ENCODE data around the gene FBXL3. TPM values are rescaled to one million over a fixed set of nuclear protein-coding genes. Genes with fewer than 3 reads are reported as not detected.

FBXL3 gene, protein sequence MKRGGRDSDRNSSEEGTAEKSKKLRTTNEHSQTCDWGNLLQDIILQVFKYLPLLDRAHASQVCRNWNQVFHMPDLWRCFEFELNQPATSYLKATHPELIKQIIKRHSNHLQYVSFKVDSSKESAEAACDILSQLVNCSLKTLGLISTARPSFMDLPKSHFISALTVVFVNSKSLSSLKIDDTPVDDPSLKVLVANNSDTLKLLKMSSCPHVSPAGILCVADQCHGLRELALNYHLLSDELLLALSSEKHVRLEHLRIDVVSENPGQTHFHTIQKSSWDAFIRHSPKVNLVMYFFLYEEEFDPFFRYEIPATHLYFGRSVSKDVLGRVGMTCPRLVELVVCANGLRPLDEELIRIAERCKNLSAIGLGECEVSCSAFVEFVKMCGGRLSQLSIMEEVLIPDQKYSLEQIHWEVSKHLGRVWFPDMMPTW
- 10 to 100 TPM; 26.1 to 35.5 TPM for total RNA-seq

DNA sequence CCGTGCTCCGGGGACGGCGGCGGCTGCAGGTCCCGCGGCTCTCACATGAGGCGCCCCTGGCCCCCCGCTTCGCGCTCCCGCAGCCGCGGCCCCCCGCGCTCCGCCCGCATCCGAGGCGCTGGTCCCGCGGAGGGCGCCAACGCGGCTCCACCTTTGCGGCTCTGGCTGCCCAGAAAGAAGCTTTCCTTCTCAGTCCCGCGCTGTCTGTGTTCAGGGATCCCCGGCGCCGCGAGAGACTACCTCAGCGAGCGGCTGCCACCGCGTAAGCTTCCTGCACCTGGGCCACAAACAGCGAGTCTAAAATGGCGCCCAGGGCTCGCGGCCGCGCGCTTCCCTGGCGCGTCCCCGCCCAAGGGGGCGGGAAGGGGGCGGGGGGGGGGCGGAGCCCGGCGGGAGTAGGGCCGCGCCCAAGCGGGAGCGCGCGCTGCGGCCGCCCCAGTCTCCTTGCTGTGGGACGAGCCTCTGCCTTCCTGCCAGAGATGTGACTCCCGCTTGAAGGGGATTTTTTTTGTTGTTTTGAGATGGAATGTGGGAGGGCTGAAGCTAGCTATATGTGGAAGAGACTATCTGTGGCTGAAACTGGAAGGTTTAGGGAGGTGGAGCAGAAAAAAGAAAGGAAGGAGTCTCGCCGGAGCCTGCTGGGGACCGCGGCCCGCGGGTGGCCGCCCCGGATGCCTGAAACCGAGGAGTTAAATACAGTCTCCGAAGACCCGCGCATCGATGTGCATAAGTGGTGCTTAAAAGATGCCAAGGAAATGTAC is at the start of gene FBXL3:
Gene FBXL3 (minus strand): TSS at position 299 of the 761 bp plus-strand sequence. CDS start 5,299 bp downstream, outside the sequence.
- Mint-ChIP-seq H3K4me1 (ENCODE audit: low read depth in 2 of 2) (peaks cover 36 to 65% of the 10 kb centered on the region in 2 donors), H3K27ac (peak within 1 kb of the TSS; percentile 79 to 87), H3K36me3 (no peaks in the 10 kb centered on the region), H3K9me3 (no peaks in the 10 kb centered on the region), H3K4me3 (peak within 1 kb of the TSS; percentile 98), H3K27me3 (peaks cover 5 to 10% of the 10 kb centered on the region in 2 donors)
- peak; percentile 88 for DNase-seq (ENCODE audit: low spot score)
- ATAC-seq: peak; percentile 84 to 88

DNA sequence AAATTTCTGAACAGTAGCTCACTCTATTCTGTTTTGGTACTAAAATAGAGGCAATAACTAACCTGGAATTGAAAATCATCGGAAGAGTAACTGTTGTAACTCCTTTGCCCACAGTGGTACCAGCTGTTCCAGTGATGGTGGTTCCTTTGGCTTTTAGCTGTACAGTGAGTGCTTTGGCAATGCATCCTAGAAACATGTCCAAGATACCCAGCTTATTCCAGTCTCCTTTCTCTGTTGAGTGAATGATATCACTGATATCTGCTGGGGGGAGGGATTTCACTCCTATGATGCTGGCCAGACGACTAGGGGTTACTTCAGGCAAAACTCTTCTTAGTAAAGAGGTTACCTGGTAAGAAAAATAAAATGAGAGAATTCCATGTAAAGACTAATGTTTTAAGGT is 40.6 kb upstream of the FBXL3 start:
- Mint-ChIP-seq H3K27ac (no peak overlapping the region), H3K27me3 (no peaks in the 10 kb centered on the region), H3K9me3 (no peaks in the 10 kb centered on the region), H3K36me3 (peaks cover 22% of the 10 kb centered on the region), H3K4me3 (no peak overlapping the region), H3K4me1 (ENCODE audit: low read depth in 2 of 2) (no peaks in the 10 kb centered on the region)
- DNase-seq (ENCODE audit: low spot score) (no peak), ATAC-seq (no peak)

DNA sequence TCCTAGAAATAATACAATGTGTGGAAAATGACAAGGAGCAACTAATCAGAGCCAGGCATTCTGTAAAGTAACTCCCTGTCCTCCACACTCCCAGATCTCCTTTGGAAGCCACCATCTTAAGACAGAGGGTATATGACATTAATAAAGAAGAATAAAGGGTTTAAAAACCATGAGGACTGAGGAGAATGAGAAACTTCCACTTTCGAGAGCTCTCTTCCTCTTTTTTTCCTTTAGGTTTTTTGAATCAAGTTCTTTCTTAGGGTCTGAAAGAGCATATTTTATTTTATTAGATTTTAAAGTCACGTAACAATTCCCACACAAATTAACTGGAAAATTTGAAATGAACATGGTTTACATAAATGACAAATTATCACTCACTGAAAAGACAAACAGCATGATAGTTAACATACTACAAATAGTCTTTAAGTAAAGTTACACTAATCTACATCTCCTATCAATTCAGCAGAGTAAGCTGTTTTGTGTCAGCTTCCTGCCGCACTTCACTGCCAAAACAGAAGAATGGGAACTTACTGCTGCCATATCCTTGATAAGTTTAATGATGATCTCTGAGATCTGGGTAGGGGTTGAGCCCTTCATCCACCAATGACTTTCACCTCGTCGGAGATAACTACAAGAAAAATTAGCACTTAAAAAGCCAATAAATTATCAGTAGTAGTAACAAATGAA is 38.6 kb upstream of the FBXL3 start:
- H3K27me3 Mint-ChIP-seq: no peaks in the 10 kb centered on the region
- peaks cover 27% of the 10 kb centered on the region for H3K36me3 Mint-ChIP-seq
- H3K4me3 Mint-ChIP-seq: no peak overlapping the region
- H3K27ac Mint-ChIP-seq: peak overlapping the region in 1 of 2 donors; percentile 44
- H3K9me3 Mint-ChIP-seq: no peaks in the 10 kb centered on the region
- DNase-seq (ENCODE audit: low spot score) (no peak), ATAC-seq (no peak)
- no peaks in the 10 kb centered on the region for H3K4me1 Mint-ChIP-seq (ENCODE audit: low read depth in 2 of 2)

DNA sequence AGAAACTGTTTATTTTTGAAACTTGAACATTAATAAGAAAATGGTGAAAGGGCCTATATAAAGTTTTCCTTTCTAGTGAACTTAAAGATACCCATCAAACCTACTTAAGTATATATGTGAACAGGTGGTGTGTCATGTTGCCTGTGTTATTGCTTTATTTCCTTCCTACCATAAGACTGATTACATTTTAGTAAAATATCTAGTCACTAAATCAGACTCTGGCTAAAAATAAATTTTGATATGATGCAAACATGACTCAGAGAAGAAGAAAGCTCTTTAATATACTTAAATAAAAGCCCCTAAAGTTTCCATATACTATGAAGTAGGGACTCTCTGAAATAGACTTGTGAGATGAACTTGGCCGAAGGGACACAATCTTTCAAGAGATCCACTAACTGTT is 35.1 kb upstream of the FBXL3 start:
- Mint-ChIP-seq H3K27ac (no peak overlapping the region), H3K9me3 (no peaks in the 10 kb centered on the region), H3K27me3 (no peaks in the 10 kb centered on the region), H3K4me3 (no peak overlapping the region), H3K4me1 (ENCODE audit: low read depth in 2 of 2) (no peaks in the 10 kb centered on the region), H3K36me3 (peaks cover 21% of the 10 kb centered on the region)
- DNase-seq (ENCODE audit: low spot score) (no peak), ATAC-seq (no peak)

DNA sequence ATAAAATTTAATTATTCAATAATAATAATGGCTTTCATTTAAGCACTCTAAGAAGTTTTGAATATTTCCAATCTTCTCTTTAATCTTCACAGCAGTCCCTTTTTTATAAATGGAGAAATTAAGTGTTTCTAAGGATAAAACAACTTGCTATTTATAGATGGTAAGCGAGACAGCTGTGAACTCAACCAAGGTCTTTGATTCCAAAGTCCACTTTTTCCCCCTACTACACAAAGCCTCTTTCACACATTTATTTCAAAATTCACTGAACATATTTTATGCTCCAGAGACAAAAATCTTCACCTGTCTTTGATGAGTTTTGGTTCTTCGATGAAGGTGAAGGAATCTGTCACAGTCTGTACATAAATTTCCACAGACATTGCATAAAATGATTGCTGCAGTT is 34.4 kb upstream of the FBXL3 start:
- Mint-ChIP-seq H3K27me3 (no peaks in the 10 kb centered on the region), H3K4me1 (ENCODE audit: low read depth in 2 of 2) (no peaks in the 10 kb centered on the region), H3K4me3 (no peak overlapping the region), H3K9me3 (no peaks in the 10 kb centered on the region), H3K36me3 (peaks cover 27% of the 10 kb centered on the region), H3K27ac (no peak overlapping the region)
- ATAC-seq (no peak), DNase-seq (ENCODE audit: low spot score) (no peak)

DNA sequence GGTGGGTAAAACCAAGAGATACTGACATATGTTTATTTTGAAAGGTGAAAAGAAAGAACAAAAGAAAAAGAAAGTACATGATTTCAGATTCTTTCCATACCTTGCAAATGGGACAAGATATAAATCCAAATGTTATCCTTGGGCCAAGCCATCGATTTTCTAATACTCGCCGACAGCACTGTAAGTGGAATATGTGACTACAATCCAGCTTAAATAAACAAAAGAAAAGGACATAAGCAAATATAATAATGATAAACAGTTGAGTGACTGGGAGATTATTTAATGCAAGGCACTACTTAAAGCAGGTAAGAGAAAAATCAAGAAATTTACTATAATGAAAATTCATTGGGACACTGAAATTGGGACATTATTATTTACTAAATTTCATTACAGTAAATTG is 29.9 kb upstream of the FBXL3 start:
- no peak overlapping the region for H3K27ac Mint-ChIP-seq
- H3K4me1 Mint-ChIP-seq (ENCODE audit: low read depth in 2 of 2): peaks cover 0 to 5% of the 10 kb centered on the region in 2 donors
- DNase-seq (ENCODE audit: low spot score) (no peak), ATAC-seq (no peak)
- H3K4me3 Mint-ChIP-seq: no peak overlapping the region
- H3K9me3 Mint-ChIP-seq: no peaks in the 10 kb centered on the region
- H3K27me3 Mint-ChIP-seq: no peaks in the 10 kb centered on the region
- H3K36me3 Mint-ChIP-seq: peaks cover 27% of the 10 kb centered on the region

DNA sequence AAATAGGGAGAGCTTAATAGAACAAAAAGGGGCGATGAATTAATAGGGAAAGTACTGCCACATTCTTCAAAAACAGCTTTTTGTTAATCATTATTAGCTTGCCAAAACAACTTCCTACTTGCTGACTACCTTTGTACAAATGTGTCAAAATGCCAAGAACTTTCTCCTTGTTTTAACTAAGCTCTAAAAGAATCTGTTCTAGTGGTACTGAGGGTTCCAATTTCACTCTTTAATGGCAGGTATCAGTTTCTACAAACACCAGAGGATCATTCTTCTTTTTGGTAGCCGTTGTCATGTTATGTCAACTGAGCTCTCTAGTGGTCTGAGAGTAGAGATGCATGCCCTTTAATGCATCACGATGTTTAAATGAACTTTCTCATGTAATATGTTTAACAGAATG is 29.4 kb upstream of the FBXL3 start:
- DNase-seq (ENCODE audit: low spot score) (no peak), ATAC-seq (no peak)
- H3K27me3 Mint-ChIP-seq: no peaks in the 10 kb centered on the region
- H3K4me1 Mint-ChIP-seq (ENCODE audit: low read depth in 2 of 2): peaks cover 0 to 5% of the 10 kb centered on the region in 2 donors
- no peak overlapping the region for H3K27ac Mint-ChIP-seq
- no peak overlapping the region for H3K4me3 Mint-ChIP-seq
- H3K9me3 Mint-ChIP-seq: no peaks in the 10 kb centered on the region
- H3K36me3 Mint-ChIP-seq: peaks cover 29% of the 10 kb centered on the region

DNA sequence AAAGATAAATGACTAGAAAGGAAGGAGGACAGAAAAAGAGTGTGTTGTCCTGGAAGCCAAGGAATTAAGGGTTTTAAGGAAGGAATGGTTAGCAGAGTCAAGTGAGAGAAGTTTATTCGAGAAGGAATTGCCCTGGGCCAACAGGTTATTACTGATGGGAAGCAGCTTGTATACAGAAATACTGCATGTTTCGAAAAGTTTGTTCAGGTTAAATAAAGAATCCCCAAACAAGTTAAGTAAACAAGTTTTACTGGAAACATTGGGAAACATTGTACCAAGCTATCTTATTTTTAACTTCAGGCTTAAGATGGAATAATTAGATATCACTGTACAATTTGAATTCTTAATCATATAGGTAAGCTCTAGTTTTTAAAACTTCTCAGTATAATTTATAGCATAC is 28.2 kb upstream of the FBXL3 start:
- DNase-seq (ENCODE audit: low spot score) (no peak), ATAC-seq (no peak)
- peaks cover 5% of the 10 kb centered on the region in 2 donors for H3K4me1 Mint-ChIP-seq (ENCODE audit: low read depth in 2 of 2)
- H3K4me3 Mint-ChIP-seq: no peak overlapping the region
- peaks cover 35% of the 10 kb centered on the region for H3K36me3 Mint-ChIP-seq
- no peak overlapping the region for H3K27ac Mint-ChIP-seq
- no peaks in the 10 kb centered on the region for H3K27me3 Mint-ChIP-seq
- H3K9me3 Mint-ChIP-seq: no peaks in the 10 kb centered on the region

DNA sequence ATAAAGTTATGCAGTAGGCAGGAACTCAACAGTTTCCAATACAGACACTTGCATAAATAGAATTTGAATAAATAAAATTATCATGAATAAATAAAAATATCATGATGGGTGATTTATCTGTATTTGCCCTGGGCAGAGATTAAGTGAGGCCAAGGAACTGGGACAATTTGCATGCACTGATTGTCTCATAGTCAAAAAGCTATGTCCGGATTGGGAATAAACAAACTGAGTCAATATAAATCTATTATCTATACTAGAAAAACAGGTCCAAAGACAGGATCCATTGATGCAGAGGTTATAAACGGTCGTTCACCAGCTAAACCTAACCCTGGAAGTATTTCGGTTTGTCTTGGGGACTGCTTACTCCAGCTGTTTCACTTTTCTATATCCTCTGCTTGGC is 26.2 kb upstream of the FBXL3 start:
- no peak for ATAC-seq
- Mint-ChIP-seq H3K27ac (no peak overlapping the region), H3K4me1 (ENCODE audit: low read depth in 2 of 2) (peaks cover 5 to 8% of the 10 kb centered on the region in 2 donors), H3K36me3 (peaks cover 47% of the 10 kb centered on the region), H3K4me3 (no peak overlapping the region), H3K27me3 (no peaks in the 10 kb centered on the region), H3K9me3 (no peaks in the 10 kb centered on the region)
- DNase-seq (ENCODE audit: low spot score): no peak

DNA sequence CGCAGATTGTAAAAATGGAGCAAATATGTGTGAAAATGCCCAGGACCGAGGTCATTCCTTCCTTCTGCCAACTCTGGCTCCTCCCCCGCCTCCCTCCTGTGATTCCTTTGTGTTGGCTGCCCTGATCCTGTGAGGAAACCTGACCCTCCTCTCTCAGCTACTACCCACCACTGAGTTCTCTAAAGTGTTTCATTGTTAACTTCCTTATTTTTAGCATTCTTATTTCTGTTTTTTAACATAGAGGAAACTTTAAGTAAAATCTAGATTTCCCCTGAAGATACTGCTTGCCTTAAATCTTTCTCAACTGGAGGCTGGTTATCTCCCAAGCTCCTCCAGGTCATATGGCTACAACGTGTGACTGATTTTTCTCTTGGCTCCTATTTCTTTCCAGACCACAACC is 21.7 kb upstream of the FBXL3 start:
- peaks cover 5% of the 10 kb centered on the region in 2 donors for H3K4me1 Mint-ChIP-seq (ENCODE audit: low read depth in 2 of 2)
- peaks cover 23% of the 10 kb centered on the region for H3K36me3 Mint-ChIP-seq
- H3K27ac Mint-ChIP-seq: peak overlapping the region; percentile 66 to 67
- ATAC-seq (no peak), DNase-seq (ENCODE audit: low spot score) (no peak)
- H3K27me3 Mint-ChIP-seq: no peaks in the 10 kb centered on the region
- H3K9me3 Mint-ChIP-seq: no peaks in the 10 kb centered on the region
- no peak overlapping the region for H3K4me3 Mint-ChIP-seq

DNA sequence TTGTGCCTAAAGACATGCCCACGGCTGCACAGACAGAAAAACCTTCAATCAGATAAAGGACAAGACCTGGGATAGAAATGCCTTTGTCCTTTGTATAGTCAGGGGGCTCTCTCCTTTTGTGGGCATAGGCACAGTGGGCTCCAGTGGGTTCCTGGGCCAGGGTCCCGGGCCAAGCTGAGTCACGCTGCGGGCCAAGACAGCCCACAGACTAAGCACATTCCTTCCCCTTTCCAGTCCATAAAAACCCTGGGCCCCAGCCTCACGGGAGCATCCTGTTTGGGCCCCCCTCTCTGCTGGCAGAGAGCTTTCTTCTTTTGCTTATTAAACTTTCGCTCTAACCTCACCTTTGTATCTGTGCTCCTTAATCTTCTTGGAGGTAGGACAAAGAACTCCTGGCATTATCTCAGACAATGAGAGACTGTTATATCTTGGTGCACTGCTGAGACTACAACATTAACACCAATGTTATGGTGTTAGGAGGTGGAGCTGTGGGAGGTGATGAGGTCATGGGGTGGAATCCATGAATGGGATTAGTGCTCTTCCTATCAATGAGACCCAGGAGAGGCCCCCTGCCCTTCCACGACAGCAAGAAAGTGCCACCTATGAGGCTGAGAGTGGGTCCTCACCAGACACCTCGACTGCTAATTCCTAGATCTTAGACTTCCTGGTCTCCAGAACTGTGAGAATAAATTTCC is 20.8 kb upstream of the FBXL3 start:
- ATAC-seq (no peak), DNase-seq (ENCODE audit: low spot score) (no peak)
- H3K4me1 Mint-ChIP-seq (ENCODE audit: low read depth in 2 of 2): peaks cover 5% of the 10 kb centered on the region in 2 donors
- H3K4me3 Mint-ChIP-seq: no peak overlapping the region
- H3K27ac Mint-ChIP-seq: no peak overlapping the region
- peaks cover 21% of the 10 kb centered on the region for H3K36me3 Mint-ChIP-seq
- no peaks in the 10 kb centered on the region for H3K9me3 Mint-ChIP-seq
- H3K27me3 Mint-ChIP-seq: no peaks in the 10 kb centered on the region

DNA sequence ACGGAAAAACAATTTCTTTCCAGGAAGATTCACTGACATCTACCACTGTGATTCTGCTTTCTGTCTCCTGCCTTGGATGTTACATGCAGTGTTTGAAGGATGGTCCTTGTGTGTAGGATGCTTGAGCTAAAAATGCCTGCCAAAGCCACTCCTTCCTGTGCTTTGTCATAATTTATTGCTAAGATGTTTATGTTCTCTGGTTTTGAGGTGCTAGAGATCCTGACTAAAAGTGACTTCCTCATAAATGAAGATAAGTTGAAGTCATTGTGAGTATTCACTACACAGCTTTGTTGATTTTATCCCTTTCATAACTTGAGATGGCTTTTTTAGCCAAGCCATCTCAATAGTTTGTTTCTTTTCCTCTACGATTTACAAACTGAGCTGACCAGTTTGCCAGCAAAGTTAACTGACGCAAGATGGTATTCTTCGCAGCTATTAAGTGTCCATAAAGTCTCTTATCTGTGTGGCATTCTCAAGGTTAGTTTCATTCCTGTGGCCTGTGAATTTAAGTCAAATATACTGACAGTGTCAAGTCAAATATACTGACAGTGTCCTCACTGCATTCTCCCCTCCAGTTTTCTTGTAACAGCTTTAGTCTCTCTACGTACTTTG is 15.7 kb upstream of the FBXL3 start:
- no peak for ATAC-seq
- Mint-ChIP-seq H3K27me3 (no peaks in the 10 kb centered on the region), H3K4me1 (ENCODE audit: low read depth in 2 of 2) (no peaks in the 10 kb centered on the region), H3K4me3 (no peak overlapping the region), H3K36me3 (no peaks in the 10 kb centered on the region), H3K27ac (no peak overlapping the region), H3K9me3 (no peaks in the 10 kb centered on the region)
- no peak for DNase-seq (ENCODE audit: low spot score)

DNA sequence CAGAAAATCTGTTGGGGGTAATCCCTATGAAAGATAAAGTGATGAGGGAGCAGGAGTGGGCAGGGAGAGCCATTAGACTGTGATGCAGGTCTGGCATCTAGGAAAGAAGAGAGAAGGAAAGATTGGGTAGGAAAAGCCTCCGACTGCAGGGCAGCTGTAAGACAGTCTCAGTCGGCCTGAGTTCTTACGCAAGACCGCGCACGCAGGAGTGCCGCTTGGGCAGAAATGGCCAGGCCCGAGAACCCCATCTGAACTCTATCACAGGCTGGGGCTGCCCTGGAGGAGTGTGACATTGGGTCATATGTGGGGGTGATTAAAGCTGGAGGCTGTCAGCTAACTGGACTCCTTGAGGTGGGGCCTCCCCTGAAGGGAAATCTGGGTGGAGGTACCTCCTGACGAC is 13.9 kb upstream of the FBXL3 start:
- no peak overlapping the region for H3K4me3 Mint-ChIP-seq
- H3K36me3 Mint-ChIP-seq: no peaks in the 10 kb centered on the region

More for the DNA sequence above, 13.9 kb upstream of the FBXL3 start:
- ATAC-seq (no peak), DNase-seq (ENCODE audit: low spot score) (no peak)
- Mint-ChIP-seq H3K27me3 (no peaks in the 10 kb centered on the region), H3K4me1 (ENCODE audit: low read depth in 2 of 2) (no peaks in the 10 kb centered on the region), H3K9me3 (no peaks in the 10 kb centered on the region), H3K27ac (no peak overlapping the region)

Data from natural killer cell treated with Interleukin-12 subunit alpha and Interleukin-12 subunit beta and Interleukin-15 and Interleukin-18, amount 100 ng/mL, for 72 hours (primary cell).